ENCODE measurements around the gene CACNB1.

Gene CACNB1

GRCh38 chr17:39197380-39198185 lies at the start of gene CACNB1:
TSS of gene CACNB1 (minus strand) at chr17:39197669. CDS start at chr17:39197495, 174 bp downstream.
- DNase-seq: no peak

GRCh38 chr17:39246274-39246673 lies 48.8 kb upstream of the CACNB1 start:
- no peak for DNase-seq

GRCh38 chr17:39244600-39245570 lies 47.4 kb upstream of the CACNB1 start:
- no peak for DNase-seq

GRCh38 chr17:39244016-39244599 lies 46.6 kb upstream of the CACNB1 start:
- DNase-seq: no peak

- no peak for DNase-seq
Observed at GRCh38 chr17:39243155-39243554, 45.7 kb upstream of the CACNB1 start.

- no peak for DNase-seq
Observed at GRCh38 chr17:39240631-39241030, 43.2 kb upstream of the CACNB1 start.

GRCh38 chr17:39239640-39240314 lies 42.3 kb upstream of the CACNB1 start:
- no peak for DNase-seq

GRCh38 chr17:39238311-39238972 lies 41.0 kb upstream of the CACNB1 start:
- DNase-seq: no peak

GRCh38 chr17:39237586-39237985 lies 40.1 kb upstream of the CACNB1 start:
- DNase-seq: no peak

GRCh38 chr17:39236981-39237441 lies 39.5 kb upstream of the CACNB1 start:
- DNase-seq: no peak

- DNase-seq: no peak
Observed at GRCh38 chr17:39236450-39236927, 39.0 kb upstream of the CACNB1 start.

GRCh38 chr17:39235555-39236449 lies 38.3 kb upstream of the CACNB1 start:
- no peak for DNase-seq

GRCh38 chr17:39231591-39232551 lies 34.4 kb upstream of the CACNB1 start:
- DNase-seq: no peak

GRCh38 chr17:39231091-39231561 lies 33.7 kb upstream of the CACNB1 start:
- DNase-seq: no peak

GRCh38 chr17:39230361-39230760 lies 32.9 kb upstream of the CACNB1 start:
- DNase-seq: no peak

GRCh38 chr17:39229274-39229913 lies 31.9 kb upstream of the CACNB1 start:
- no peak for DNase-seq

- DNase-seq: no peak
Observed at GRCh38 chr17:39227364-39227919, 30.0 kb upstream of the CACNB1 start.

GRCh38 chr17:39225959-39226683 lies 28.7 kb upstream of the CACNB1 start:
- no peak for DNase-seq
